ENCODE measurements around the gene CLMN.

- no peak for TF ChIP-seq CTCF (IDR thresholded peaks at IDR 0.05)
- TF ChIP-seq POLR2A (IDR thresholded peaks at IDR 0.05), result no peak
Observed at GRCh38 chr14:95238487-95239298, 81.0 kb downstream of the CLMN start.
